ENCODE data around the gene ROS1. TPM values are rescaled to one million over a fixed set of nuclear protein-coding genes. Genes with fewer than 3 reads are reported as not detected.

ROS1 gene
- total and polyA plus RNA-seq, 4 donors, result under 0.01 TPM; not detected in 3

GRCh38 chr6:117275205-117275604 lies 150.5 kb downstream of the ROS1 start:
- H3K27ac ChIP-seq (ENCODE audit: low read depth in 1 of 2, low read length in 2 of 2), result no peak overlapping the region
- no peak for TF ChIP-seq TAF1 (conservative IDR thresholded peaks at IDR 0.05)
- no peak for TF ChIP-seq FOXA1 (IDR thresholded peaks at IDR 0.05)
- TF ChIP-seq HNF4A (conservative IDR thresholded peaks at IDR 0.05), result no peak
- no peak for TF ChIP-seq EGR1 (IDR thresholded peaks at IDR 0.05; ENCODE audit: low read depth in 2 of 2)
- no peak for TF ChIP-seq NR2F2 (IDR thresholded peaks at IDR 0.05)
- no peak for TF ChIP-seq SP1 (IDR thresholded peaks at IDR 0.05)
- TF ChIP-seq JUND (IDR thresholded peaks at IDR 0.05), result no peak
- no peak for TF ChIP-seq MAX (IDR thresholded peaks at IDR 0.05)
- no peak for TF ChIP-seq CTCF (IDR thresholded peaks at IDR 0.05; ENCODE audit: low read depth, low read length, missing input control)
- no peak for TF ChIP-seq ZBTB33 (IDR thresholded peaks at IDR 0.05)
- TF ChIP-seq REST (IDR thresholded peaks at IDR 0.05), result no peak
- TF ChIP-seq HNF4G (IDR thresholded peaks at IDR 0.05), result no peak
- H3K9me3 ChIP-seq (ENCODE audit: control insufficient read depth in 4 of 4, low read length in 3 of 4), result no peaks in the 10 kb centered on the region
- DNase-seq (ENCODE audit: low spot score), result no peak
- no peak overlapping the region for H3K4me3 ChIP-seq (ENCODE audit: low read depth in 1 of 3, low read length in 3 of 3)
- no peaks in the 10 kb centered on the region for H3K36me3 ChIP-seq (ENCODE audit: control insufficient read depth in 4 of 4, insufficient read depth in 3 of 4, low read depth in 1 of 4, low read length in 3 of 4)
- no peak overlapping the region for H3K9ac ChIP-seq (ENCODE audit: low read depth in 1 of 2, low read length in 2 of 2)
- WGBS, result 82% methylated on average over 9 of the region's 9 CpGs
- H3K4me1 ChIP-seq (ENCODE audit: control insufficient read depth in 4 of 4, insufficient read depth in 4 of 4, low read length in 3 of 4), result peaks cover 6 to 8% (median 7%) of the 10 kb centered on the region in 4 donors
- H3K27me3 ChIP-seq (ENCODE audit: control insufficient read depth in 4 of 4, insufficient read depth in 4 of 4, low read length in 3 of 4), result peaks cover 3 to 19% (median 14%) of the 10 kb centered on the region in 4 donors

- no peak for DNase-seq (ENCODE audit: low spot score)
- WGBS, result 38% methylated on average over 1 of the region's 1 CpG
- Histone ChIP-seq H3K9ac (ENCODE audit: low read depth in 1 of 2, low read length in 2 of 2) (no peak overlapping the region), H3K4me3 (ENCODE audit: low read depth in 1 of 3, low read length in 3 of 3) (no peak overlapping the region), H3K27me3 (ENCODE audit: control insufficient read depth in 4 of 4, insufficient read depth in 4 of 4, low read length in 3 of 4) (peaks cover 5 to 26% (median 17%) of the 10 kb centered on the region in 4 donors), H3K36me3 (ENCODE audit: control insufficient read depth in 4 of 4, insufficient read depth in 3 of 4, low read depth in 1 of 4, low read length in 3 of 4) (no peaks in the 10 kb centered on the region), H3K4me1 (ENCODE audit: control insufficient read depth in 4 of 4, insufficient read depth in 4 of 4, low read length in 3 of 4) (peaks cover 6 to 13% (median 11%) of the 10 kb centered on the region in 4 donors), H3K9me3 (ENCODE audit: control insufficient read depth in 4 of 4, low read length in 3 of 4) (no peaks in the 10 kb centered on the region), H3K27ac (ENCODE audit: low read depth in 1 of 2, low read length in 2 of 2) (no peak overlapping the region)
- TF ChIP-seq RXRA (IDR thresholded peaks at IDR 0.05) (no peak), TAF1 (conservative IDR thresholded peaks at IDR 0.05) (no peak), REST (IDR thresholded peaks at IDR 0.05) (no peak), FOXA1 (IDR thresholded peaks at IDR 0.05) (no peak), HNF4G (IDR thresholded peaks at IDR 0.05) (no peak), CTCF (IDR thresholded peaks at IDR 0.05; ENCODE audit: low read depth, low read length, missing input control) (no peak), ZBTB33 (IDR thresholded peaks at IDR 0.05) (no peak), JUND (IDR thresholded peaks at IDR 0.05) (no peak)
These were observed 152.9 kb downstream of the ROS1 start for GRCh38 chr6:117272891-117273290.
